GM12874 (cell line): ENCODE data around the gene PTGIS.

Experiments used
- TF ChIP-seq, protein P1 (sequence below): IDR thresholded peaks from 2 replicates; pipeline ENCODE4 v1.5.1; 2011; ENCODE audit warnings: low read depth, mild to moderate bottlenecking, control low read depth, low read length, moderate library complexity; ENCODE audit not compliant: insufficient read depth

PTGIS gene

DNA sequence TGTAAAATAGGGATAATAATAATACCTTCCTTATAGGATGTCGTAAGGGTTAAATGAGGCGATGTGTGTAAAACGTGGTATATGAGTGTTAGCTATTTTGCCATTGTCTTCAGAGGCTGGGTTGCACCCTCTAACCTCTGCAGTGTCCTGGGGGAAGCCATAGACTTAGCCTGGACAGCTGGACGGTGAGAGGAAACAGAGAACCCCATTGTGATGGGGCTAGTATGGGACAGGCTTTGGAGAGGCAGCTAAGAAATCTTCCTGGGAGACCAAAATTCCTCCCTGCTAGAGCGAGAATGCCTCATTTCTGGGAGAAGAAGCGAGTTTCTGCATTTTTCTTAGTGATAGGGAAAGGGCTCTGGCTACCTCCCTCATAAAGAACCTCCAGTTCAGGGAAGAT is 108.3 kb downstream of the PTGIS start:
- TF ChIP-seq, protein P1, sequence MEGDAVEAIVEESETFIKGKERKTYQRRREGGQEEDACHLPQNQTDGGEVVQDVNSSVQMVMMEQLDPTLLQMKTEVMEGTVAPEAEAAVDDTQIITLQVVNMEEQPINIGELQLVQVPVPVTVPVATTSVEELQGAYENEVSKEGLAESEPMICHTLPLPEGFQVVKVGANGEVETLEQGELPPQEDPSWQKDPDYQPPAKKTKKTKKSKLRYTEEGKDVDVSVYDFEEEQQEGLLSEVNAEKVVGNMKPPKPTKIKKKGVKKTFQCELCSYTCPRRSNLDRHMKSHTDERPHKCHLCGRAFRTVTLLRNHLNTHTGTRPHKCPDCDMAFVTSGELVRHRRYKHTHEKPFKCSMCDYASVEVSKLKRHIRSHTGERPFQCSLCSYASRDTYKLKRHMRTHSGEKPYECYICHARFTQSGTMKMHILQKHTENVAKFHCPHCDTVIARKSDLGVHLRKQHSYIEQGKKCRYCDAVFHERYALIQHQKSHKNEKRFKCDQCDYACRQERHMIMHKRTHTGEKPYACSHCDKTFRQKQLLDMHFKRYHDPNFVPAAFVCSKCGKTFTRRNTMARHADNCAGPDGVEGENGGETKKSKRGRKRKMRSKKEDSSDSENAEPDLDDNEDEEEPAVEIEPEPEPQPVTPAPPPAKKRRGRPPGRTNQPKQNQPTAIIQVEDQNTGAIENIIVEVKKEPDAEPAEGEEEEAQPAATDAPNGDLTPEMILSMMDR = no peak

DNA sequence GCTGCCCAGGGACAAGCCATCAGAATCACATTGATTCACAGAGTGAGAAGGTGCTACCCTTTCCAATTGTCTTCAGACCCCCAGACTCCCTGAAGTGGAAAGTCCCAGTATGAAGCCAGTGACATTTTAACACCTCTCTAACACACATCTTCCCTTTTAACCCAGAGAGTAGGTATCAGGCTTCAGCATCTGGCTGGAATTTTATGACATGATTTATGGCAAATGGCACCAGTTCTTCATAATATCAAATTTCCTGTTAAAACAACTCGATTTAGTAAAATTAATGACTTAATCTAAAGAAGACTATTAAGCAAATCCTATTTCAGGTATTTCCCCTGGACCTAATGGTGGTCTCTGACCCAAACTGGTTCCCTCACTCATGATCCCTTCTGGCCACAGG is 110.5 kb downstream of the PTGIS start:
- TF ChIP-seq, protein P1 = no peak

DNA sequence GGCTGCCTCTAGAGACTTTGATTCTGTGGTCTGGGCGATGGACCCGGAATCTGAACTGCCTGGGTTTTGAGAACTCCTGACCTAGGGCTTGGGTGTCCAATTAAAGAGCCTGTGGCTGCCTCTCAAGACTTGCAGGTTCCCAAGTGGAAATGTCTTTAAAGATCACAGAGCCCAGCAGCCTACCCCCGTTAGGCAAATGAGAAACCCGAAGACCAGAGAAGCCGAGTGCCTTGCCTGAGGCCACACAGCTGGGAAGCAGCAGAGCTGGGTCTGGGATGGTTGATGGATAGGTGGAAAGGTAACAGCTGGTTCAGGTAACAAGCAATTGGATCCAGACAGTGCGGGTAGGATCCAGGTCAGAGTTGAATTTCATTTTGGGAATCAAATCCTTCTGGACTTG is 111.3 kb downstream of the PTGIS start:
- TF ChIP-seq, protein P1 = no peak

DNA sequence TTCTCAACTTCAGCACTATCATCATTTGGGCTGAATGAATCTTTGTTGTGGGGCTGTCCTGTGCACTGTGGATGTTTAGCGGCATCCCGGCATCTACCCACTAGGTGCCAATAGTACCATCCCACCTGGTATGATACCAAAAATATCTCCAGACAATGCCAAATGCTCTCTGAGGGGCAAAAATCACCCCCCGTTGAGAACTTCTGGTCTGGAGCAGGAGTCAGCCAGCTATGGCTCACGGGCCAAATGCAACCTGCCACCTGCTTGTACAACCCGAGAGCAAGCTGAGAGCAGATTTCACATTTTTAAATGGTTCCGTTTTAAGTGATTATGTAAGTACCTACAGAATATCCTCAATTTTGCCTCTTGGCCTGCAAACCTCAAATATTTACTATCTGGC is 112.2 kb downstream of the PTGIS start:
- TF ChIP-seq, protein P1 = no peak
